NK-92 treated with Interleukin-12 subunit alpha and Interleukin-12 subunit beta, amount 100 ng/mL, for 24 hours (cell line): ENCODE measurements around the gene SPHK1.

Experiments
- DNase-seq: peaks from one replicate; lab custom pipeline; 2025; lab: John Stamatoyannopoulos, UW

SPHK1 gene

DNA sequence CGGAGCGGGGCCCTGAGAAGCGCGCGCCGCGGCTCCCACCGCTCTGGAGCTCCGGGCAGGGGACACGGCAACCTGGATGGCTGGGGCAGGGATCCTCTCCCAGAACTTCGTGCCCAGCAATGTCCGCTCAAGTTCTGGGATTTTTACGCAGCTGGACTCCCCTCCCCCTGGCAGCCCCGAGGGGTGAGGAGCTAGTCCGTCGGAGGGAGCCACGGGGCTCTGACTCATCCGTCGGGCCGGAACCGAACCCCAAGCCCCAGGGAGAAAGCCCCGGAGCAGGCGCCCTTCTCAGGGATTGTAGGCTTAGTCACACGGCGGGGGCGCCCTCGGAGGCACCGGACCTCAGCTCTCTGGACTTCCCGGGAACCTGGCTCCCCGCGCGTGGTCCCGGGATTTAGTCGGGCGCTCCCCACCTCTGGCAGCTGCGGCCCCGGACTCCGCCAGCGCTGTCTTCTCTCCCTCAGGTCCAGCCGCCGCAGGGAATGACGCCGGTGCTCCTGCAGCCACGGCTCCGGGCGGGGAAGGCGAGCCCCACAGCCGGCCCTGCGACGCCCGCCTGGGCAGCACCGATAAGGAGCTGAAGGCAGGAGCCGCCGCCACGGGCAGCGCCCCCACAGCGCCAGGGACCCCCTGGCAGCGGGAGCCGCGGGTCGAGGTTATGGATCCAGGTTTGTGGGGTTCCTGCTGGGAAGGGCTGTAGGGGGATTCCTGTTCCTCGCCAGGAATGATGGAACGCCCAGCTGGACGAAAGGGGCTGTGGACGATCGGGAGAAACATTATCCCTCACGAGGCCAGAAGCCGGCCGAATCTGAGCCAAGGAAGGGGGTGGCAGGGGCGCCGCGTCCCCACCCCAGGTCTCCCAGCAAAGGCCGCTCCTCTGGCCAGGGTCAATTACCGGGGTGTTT, 830 bp downstream of the SPHK1 start:
- peak; percentile 14 for DNase-seq

DNA sequence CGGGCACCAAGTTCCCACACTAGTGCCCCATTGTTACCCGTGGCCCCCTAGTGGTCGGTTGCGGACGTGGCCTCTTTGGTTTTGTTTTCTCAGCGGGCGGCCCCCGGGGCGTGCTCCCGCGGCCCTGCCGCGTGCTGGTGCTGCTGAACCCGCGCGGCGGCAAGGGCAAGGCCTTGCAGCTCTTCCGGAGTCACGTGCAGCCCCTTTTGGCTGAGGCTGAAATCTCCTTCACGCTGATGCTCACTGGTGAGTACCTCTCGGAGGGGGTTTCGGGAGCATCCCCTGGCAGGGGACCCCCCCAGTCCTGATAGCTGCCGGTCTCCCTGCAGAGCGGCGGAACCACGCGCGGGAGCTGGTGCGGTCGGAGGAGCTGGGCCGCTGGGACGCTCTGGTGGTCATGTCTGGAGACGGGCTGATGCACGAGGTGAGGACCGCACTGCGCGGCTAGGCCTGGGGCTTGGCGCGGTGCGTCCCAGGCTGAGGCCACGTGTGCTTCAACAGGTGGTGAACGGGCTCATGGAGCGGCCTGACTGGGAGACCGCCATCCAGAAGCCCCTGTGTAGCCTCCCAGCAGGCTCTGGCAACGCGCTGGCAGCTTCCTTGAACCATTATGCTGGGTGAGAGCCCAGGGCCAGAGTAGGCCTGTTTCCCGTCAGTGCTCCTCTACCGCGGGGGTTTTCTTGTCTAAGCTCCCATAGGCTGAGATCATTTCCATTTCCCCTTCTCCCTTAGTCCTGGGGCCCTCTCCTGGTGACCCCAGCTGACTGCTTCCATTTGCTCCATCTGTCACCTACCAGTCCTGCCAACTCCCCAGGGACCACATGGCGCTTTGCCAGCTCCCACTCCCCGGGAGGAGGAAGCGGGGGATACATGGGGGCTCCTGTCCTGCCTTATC, 1.7 kb downstream of the SPHK1 start:
- no peak for DNase-seq

DNA sequence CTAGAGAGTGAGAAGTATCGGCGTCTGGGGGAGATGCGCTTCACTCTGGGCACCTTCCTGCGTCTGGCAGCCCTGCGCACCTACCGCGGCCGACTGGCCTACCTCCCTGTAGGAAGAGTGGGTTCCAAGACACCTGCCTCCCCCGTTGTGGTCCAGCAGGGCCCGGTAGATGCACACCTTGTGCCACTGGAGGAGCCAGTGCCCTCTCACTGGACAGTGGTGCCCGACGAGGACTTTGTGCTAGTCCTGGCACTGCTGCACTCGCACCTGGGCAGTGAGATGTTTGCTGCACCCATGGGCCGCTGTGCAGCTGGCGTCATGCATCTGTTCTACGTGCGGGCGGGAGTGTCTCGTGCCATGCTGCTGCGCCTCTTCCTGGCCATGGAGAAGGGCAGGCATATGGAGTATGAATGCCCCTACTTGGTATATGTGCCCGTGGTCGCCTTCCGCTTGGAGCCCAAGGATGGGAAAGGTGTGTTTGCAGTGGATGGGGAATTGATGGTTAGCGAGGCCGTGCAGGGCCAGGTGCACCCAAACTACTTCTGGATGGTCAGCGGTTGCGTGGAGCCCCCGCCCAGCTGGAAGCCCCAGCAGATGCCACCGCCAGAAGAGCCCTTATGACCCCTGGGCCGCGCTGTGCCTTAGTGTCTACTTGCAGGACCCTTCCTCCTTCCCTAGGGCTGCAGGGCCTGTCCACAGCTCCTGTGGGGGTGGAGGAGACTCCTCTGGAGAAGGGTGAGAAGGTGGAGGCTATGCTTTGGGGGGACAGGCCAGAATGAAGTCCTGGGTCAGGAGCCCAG, 2.8 kb downstream of the SPHK1 start:
- no peak for DNase-seq

DNA sequence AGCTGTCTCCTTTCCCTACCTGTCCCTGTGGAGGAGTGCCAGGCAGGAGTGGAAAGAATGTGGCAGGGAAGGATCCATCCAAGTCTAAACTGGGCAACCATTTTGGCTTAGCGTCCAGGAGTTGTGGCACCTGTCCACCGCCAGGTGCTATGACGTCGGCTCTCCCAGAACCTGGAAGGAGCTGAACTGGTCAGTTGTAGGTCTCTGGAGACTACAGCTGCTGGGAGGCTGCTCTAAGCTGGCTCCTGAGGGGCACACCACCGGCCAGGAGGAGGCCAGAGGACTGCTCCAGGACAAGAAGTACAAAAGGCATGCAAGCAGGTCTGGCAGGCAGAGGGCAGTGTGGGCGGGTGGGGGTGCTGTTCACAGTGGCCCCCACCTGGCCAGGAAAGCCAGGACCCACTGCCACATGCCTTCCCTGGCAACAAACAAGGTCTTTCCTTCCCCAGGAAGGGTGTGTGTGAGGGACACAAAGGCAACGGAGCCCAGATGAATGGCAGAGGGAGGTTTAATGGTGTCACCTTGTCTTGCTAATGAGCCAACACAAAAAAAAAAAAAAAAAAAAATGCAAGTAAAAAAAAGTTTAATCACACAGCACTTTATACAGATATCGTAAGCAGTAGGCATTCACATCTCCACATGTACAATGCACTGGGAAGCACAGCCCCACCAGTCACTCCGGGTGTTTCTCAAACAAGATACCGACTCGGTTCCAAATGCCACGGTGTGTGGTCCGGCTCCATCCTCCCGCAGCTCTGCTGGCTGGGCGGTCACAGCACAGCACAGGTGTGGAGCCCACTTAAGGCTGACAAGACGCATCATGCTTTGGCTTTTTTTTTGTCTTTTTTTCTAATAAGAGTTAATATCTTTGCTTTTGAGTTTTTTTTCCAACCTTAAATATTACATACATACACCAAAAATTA, 4.8 kb downstream of the SPHK1 start:
- DNase-seq = no peak

DNA sequence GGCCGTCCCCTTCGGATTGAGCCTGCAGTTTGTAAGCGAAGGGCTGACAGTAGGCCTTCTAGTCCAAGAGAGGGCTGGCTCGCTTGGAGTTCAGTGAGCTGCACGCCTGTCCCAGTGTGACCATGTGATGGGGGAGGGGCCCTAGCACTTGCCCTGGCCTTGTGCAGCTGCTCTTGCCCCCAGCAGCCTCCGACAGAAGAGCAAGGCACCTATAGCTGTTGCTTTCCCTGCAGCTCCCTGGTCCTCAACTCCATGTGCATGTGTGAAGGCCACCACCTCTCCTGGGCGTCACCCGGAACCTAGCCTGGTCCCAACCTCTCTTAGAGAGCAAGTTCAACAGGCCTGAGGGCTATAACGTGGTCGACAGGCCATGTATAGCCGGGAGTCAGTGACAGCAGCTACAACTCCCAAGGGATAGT, 5.6 kb downstream of the SPHK1 start:
- no peak for DNase-seq

DNA sequence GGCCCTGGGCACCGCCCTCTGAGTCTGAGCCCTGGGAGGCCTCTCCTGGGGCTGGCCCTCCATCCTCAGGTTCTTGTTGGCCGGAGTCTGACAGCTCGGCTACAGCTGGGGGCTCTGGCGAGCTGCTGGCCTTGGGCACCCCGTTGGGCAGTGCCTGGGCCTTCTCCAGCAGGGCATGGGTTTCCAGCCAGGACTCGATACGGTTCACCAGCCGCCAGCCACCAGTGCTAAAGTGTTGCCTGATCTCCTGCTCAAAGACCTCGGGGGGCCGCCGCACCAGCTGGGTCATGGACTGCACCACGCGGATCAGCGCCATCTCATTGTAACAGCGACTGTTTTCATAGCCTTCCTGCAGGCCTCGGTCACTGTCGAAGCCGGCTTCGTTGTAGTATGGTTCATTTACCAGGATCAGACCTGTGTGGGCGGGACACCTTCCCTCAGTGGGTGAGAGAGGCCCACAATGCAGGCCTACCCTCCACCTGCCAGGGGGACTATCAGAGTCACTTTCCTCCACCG, 6.8 kb downstream of the SPHK1 start:
- DNase-seq = no peak

DNA sequence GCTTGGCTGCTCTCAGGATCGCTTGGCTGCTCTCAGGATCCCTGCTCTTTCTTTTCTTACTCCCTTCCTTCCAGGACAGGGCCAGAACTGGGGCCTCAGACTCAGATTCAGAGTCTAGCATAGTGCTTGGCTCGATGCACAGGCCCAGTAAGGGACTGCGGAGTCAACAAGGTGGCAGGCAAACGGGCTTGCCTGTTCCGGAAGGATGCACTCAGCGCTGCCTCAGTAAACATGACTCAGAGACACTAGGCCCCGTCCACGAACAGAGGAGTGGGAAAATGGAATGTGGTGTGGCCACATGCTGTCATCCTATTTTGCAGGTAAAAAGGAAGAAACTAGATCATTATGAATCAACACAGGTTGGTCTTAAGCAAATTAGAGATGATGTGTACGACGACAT, 9.8 kb downstream of the SPHK1 start:
- DNase-seq = no peak

DNA sequence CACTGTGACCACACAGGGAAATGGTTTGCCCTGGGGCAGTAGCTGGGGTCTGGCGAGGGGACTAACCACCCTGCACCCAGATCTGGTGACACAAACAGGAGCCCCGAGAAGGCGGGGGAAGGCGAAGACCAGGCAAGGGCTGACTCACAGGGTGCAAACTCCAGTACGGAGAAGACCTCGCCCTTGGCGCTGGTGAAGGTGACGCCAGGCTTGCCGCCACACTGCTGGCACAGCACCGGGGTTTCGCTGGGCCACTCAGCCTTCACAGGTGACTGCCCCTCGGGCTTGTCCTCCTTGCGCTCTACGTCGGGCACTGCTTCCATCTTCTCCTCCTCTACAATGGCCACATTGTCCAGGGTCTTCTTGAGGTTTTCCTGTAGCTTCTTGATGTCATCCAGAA, 11.6 kb downstream of the SPHK1 start:
- DNase-seq = no peak

DNA sequence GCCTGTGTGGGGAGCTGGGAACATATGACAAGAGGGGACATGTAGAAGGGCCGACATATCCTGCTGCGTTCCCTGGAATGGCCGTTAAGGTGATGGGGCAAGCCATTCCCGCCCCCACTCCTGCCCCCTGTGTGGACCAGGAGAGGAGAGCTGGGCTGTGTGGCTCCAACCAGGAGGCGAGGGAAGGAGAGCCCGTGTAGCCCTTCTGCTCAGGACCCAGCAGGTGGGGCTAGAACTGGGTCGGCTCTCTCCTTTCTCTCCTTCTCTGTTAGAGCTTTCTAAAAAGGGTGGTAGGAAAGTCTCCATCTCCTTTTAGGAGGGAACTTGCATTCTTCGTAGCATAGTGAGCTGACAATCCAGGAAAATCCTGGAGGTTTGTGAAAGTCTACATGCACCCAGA, 12.8 kb downstream of the SPHK1 start:
- DNase-seq = no peak

DNA sequence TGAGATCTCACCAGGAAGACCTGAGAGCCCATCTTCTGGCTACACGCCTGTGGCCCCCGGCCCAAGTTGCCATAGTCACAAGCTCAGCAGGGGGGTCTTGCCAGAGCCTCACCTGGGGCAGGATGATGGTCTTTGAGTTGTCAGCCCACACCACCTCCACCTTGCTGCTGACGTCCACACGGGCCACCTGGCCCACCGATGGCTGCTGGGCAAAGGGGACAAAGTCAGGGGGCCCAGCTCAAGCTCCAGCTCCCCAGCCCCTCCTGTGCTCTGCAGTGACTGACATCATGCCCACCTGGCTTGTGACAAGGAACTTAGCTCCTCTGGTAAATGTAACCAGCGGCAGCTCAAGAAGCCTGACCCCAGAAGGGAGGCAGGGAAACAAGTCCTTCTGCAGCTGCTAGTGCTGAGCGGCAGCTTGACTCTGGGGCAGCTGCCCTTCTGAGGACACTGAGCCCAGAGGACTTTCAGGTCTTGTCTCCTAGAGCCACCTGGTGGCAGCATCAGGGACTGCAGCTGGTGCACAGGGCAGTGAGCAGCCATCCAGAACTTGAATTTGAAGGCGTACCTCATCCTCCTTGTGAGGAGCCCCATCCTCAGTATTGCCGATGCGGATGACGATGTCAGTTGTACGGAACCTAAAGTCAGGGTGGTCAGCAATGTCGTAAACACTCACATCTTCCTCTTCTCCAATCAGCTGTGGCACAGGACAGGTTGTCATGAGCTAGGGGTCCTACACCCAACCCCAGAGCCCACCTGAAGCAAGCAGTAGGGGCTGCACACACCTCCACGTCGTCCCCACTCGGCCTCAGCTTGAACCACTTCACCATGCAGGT, 13.5 kb downstream of the SPHK1 start:
- peak; percentile 65 for DNase-seq

DNA sequence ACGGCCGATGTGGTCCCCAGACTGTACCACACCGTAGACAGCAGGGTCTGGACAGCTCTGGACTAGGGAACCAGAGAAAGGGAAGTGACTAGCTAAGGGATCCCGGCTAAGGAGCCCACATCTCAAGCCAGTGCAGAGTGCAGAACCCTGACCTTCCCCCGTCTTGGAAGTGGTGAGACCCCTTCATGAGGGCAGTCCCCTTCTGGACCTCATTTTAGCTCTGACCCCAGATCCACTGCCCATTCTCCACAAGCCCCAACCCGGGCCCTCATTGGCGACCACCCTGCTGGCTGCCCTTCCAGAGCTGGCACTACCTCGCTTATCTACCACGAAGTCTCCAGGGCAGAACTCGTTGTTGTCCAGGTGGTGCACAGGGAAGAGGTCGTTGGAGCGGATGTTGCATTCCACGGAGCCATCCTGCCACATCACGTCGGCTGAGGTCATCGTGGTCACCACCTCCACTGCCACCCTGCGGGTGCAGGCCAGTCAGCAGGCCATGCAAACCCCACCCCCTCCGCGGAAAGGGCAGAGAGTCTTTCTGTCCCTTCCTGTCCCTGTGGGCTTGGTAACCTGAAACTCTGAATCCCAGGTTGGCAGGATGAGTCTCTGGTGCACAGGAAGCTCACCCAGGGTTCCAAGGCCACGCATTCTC, 14.2 kb downstream of the SPHK1 start:
- no peak for DNase-seq

DNA sequence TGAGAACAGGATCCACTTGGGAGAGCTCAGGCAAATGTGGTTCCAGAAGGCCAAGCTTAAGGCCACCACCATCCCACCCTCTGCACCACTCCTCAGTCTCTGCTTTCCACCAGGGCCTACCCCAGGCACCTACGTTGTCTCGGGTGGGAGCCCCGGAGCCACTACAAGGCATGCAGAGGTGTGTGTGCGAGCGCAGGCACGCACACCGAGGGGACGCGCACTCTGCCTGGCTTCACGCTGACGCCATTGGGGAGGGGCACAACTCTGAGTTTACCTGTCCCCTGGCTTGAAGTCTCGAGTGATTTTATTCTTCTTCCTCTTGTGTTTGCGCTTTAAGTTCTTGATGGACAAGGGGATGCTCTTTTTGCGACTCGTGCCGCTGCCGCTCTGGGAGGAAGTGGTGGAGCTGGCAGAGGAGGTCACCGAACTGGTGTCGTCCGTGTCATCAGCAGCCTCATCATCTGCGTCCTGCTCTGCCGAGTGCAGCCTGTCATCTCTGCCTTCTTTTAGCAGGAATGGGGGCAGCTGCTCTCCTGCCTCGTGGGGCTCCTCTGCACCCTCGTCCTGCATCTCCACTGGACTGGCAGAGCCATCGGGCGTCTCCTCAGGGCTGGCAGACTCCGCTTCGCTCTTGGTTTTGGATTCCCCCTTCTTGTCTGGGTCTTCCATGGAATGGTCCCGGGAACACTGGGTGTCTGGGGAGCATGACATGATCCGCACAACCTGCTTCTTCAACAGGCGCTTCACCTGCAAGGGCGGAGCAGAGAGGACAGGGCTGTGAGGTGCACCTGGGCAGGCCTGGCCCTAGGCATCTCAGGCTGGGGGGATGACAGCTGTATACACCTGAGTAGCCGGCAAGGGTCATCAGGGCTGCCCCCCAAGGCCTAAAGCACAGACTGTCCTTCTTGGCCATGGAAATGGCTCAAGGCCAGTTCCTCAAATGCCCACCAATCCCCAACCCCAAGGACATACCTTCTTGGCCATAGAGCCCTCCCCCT, 15.1 kb downstream of the SPHK1 start:
- no peak for DNase-seq

DNA sequence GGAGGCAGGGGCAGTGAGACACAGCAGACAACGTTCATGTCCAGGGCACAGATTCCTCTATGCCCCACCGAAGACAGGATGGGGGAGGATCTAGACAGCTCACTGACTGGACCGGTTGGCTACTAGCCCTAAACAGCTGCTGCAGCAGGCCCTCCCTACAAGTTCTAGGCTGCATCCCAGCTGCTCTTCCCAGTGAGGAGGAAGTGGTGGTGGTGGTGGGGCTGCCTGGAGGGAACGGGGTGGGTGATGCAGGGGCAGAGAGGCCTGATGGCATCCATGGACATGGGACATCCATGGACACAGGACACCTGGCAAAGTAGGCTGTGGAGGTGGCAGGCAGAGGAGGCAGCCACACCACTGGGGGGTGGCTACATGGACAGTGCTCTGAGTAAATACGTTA, 18.3 kb downstream of the SPHK1 start:
- no peak for DNase-seq

DNA sequence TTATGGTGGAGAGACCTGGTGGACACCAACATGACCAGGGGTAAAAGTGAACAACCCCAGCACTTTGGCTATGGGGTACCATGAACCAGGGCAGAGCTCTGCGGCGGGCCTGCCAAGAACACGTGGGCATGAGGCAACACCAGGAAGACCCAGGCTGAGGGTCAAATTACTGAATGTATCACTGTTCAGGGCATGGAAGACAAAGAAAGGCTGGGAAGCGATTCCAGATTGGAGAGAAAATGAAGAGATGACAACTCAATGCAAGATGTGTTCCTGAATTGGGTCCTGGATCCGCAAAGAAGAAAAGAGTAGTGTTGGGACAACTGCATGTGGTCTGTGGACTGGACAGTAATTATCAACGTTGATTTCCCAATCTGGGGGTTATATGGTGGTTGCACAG, 19.8 kb downstream of the SPHK1 start:
- no peak for DNase-seq

DNA sequence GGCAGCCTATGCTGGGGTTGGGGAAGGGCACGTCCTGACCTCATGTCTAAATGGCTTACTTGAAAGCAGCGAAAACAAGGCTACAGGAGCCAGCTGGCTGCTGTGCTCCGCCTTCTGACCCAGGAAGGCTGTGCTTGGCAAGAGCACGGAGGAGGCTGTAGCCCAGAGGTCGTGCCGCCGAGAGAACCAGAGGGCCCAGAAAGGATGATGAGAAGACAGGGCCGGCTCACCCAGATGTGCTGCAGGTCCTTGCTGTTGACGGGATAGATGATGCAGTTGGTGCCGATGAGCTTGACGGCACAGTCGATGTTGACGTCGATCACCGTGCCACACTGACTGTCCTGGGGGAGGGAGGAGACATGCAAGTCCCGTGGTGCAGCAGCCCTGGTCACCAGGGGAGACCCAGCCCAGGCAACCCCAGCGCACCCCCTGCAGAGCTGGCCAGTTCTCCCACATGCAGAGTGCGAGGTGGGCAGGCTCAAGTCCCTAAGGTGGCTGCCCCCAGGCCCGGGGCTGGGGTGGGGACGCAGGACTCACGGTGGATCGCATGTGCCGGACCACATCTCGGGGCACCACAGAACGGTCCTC, 20.7 kb downstream of the SPHK1 start:
- DNase-seq = no peak

DNA sequence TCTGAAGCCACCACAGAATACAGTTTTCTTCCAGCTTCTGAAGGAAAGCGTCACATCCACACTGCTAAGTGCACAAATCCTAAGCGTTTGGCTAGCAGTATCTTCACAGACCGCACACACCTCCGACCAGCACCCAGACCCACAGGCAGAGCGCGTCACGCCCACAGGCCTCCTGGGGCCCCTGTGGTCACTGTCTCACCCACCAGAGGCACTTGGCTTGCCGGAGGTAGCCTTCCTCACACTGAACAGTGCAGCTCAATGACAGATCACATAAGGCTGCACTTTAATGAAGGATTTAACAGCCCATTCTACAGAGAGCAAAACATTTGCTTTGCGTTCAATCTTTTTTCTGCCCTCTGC, 21.2 kb downstream of the SPHK1 start:
- no peak for DNase-seq

DNA sequence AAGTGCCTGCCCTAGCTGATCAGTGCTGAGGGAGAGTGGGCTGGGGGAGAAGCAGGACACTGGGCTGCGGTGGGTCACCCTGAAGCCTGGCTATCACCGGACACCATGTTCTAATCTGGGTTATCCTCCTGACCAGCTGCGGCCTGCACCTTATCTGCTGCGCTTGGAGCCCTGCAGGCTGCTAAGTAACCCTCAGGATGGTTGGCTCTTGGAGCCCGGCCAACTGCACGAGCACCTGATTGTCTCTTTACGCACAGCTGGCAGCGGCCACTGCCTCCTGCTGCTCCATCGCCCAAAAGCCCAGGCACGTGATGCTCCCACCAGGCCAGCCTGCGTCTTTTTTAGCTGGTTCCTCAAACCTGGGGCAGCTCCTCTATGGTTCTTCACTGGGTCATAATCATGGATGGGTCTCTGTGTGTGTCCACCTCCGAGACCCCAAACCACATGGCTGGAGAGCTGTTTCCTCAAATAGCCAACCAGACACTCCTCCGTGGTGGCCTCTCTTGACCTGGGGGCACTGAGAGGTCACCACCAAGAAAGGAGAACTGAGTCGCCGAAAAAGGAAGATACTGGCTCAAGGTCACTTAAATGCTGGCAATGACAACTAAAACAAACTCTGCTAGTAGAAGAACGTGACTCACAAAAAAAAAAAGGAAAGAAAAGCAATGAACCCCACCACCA, 21.7 kb downstream of the SPHK1 start:
- no peak for DNase-seq
